ENCODE measurements around the gene ROPN1L.

DNA sequence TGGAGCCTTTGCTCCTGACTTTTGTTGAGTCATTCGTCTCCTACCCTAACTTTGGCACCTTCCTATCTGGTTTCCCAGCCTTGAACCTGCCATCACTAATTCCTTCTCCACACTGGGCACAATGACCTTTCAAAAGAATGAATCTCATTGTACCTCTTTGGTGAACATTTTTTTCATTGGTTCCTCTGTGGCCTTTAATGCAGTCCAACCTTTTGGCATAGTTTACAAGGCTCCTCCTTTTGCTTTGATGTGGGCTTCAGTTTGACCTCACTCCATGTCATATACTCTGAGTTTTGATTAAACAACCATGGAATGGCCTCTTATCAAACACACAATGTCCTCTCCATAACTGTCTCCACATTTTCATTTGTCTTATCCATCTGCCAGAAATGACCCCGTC is 14.5 kb upstream of the ROPN1L start:
- TF ChIP-seq CTCF (conservative IDR thresholded peaks at IDR 0.05 in 1 of 2, IDR thresholded peaks at IDR 0.05 in 1 of 2; ENCODE audit: extremely low read depth in 1 of 2, insufficient read depth in 1 of 2, low read depth in 1 of 2, low read length in 2 of 2) (no peak), EZH2 (IDR thresholded peaks at IDR 0.05; ENCODE audit: borderline replicate concordance, low read length) (no peak)
